ENCODE data around the gene C19orf38. TPM values are rescaled to one million over a fixed set of nuclear protein-coding genes. Genes with fewer than 3 reads are reported as not detected.

Gene C19orf38
- total and polyA plus RNA-seq, 2 of the 4 experiments (the other 2 are of a cell fraction), result 0.18 to 0.19 TPM

DNA sequence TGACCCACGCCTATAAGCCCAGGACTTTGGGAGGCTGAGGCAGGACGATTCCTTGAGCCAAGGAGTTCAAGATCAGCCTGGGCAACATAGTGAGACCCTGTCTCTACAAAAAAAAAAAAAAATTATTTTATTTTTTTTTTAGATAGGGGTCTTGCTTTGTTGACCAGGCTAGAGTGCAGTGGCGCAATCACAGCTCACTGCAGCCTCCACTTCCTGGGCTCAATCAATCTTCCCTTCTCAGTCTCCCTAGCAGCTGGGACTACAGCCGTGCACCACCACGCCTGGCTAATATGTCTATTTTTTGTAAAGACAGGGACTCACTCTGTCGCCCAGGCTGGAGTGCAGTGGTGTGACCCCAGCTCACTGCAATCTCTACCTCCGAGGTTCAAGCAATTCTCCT is 4.7 kb downstream of the C19orf38 start:
- H3K27ac ChIP-seq (ENCODE audit: insufficient read depth, low read length), result no peak overlapping the region
- peaks cover 3% of the 10 kb centered on the region; the same call in 1 of the 2 replicates for H3K27me3 ChIP-seq (ENCODE audit: control insufficient read depth, insufficient read depth, low read length)
- no peak overlapping the region for H3K23ac ChIP-seq (ENCODE audit: low read depth, low read length)
- no peak overlapping the region for H2AK9ac ChIP-seq (replicated peaks; ENCODE audit: low read depth, low read length, poor library complexity)
- H3K9me1 ChIP-seq (ENCODE audit: insufficient read depth, low read length), result no peaks in the 10 kb centered on the region
- TF ChIP-seq, protein P1, sequence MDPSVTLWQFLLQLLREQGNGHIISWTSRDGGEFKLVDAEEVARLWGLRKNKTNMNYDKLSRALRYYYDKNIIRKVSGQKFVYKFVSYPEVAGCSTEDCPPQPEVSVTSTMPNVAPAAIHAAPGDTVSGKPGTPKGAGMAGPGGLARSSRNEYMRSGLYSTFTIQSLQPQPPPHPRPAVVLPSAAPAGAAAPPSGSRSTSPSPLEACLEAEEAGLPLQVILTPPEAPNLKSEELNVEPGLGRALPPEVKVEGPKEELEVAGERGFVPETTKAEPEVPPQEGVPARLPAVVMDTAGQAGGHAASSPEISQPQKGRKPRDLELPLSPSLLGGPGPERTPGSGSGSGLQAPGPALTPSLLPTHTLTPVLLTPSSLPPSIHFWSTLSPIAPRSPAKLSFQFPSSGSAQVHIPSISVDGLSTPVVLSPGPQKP (IDR thresholded peaks at IDR 0.05; ENCODE audit: borderline replicate concordance, low read depth, low read length), result no peak
- 0 out of 2 replicates have a peak, but pooled peaks have one; percentile 23 for TF ChIP-seq CEBPB (IDR thresholded peaks at IDR 0.05; ENCODE audit: low read depth, low read length)
- intact Hi-C loops (cut with micrococcal nuclease) (no loop called here), dilution Hi-C loops (cut with HindIII; ENCODE audit: low sequenced_read_pairs, unreplicated experiment) (no loop called here), in situ Hi-C loops (cut with MboI; ENCODE audit: low sequenced_read_pairs) (no loop called here)
- H4K91ac ChIP-seq (ENCODE audit: insufficient read depth, low read depth, low read length), result no peak overlapping the region
- POLR2A ChIA-PET (ENCODE audit: unreplicated experiment), result interaction anchor here (0.7 kb wide), 1 partner anchor 17 kb away, joined by 7 read pairs; the partner anchor contains the start of gene TMED1
- DNase-seq, result no peak
- no peak overlapping the region for H2BK5ac ChIP-seq (ENCODE audit: low read depth, low read length, poor library complexity, severe bottlenecking)
- WGBS, 2 experiments (ENCODE audit: extremely low coverage in 2 of 2, insufficient read length in 1 of 2), result 71% methylated on average over 1 of the region's 7 CpGs; no CpG with 5 or more reads in 1 of the 2 experiments
- BruUV-seq (replicated peaks), result no TSS peak
- no peak overlapping the region for H2BK15ac ChIP-seq (ENCODE audit: low read depth, low read length)
- no peak overlapping the region for H2BK20ac ChIP-seq (ENCODE audit: low read depth, low read length)
- no peak overlapping the region for H2AFZ ChIP-seq (replicated peaks; ENCODE audit: low read length, poor library complexity)
- no peak overlapping the region for H2BK120ac ChIP-seq (ENCODE audit: low read depth, low read length)
- no peak overlapping the region for H3K14ac ChIP-seq (replicated peaks; ENCODE audit: low read depth, low read length)
- H2AK5ac ChIP-seq (ENCODE audit: low read depth, low read length), result 0 out of 2 replicates have a peak overlapping the region, but pooled peaks have one; percentile 16
- CTCF ChIA-PET, result no interaction called here
- no peak overlapping the region; the same call in 1 of the 2 replicates for H3K4ac ChIP-seq (ENCODE audit: low read depth, low read length)
- no peak overlapping the region for H3K9ac ChIP-seq (ENCODE audit: low read depth, low read length)
- no peak overlapping the region for H4K5ac ChIP-seq (ENCODE audit: low read depth, low read length)
- no peaks in the 10 kb centered on the region for H3K36me3 ChIP-seq (ENCODE audit: control insufficient read depth, insufficient read depth, low read length)
- no peaks in the 10 kb centered on the region for H3K9me3 ChIP-seq (ENCODE audit: control insufficient read depth, insufficient read depth, low read length)
- H4K20me1 ChIP-seq (ENCODE audit: insufficient read depth, low read length), result no peaks in the 10 kb centered on the region
- no peak overlapping the region for H4K8ac ChIP-seq (ENCODE audit: low read depth in 2 of 2, low read length in 2 of 2)
- no peaks in the 10 kb centered on the region for H3K79me1 ChIP-seq (ENCODE audit: low read depth in 1 of 2, low read length in 2 of 2)
- no peak overlapping the region for H3K18ac ChIP-seq (ENCODE audit: low read depth, low read length)
- H3K56ac ChIP-seq (ENCODE audit: extremely low read depth, insufficient read depth, low read length), result no peak overlapping the region
- peaks cover 3% of the 10 kb centered on the region; the same call in 1 of the 2 replicates for H3K4me1 ChIP-seq (ENCODE audit: control insufficient read depth, insufficient read depth, low read length)
- ATAC-seq (ENCODE audit: low read depth), result no peak
- no peak overlapping the region for H3K4me2 ChIP-seq (ENCODE audit: low read depth, low read length)
- no peak overlapping the region for H3K4me3 ChIP-seq (ENCODE audit: insufficient read depth, low read depth, low read length)

Measured in IMR-90 (cell line).